HUES64 (cell line): Measurements from ENCODE around the gene DBET.
"Not testable (repeated sequence)": the region's sequence is repeated elsewhere in the genome, so short reads cannot be mapped to it uniquely, and the experiment has no call there.

Experiments
- H3K27ac ChIP-seq: 2 replicates; pipeline ENCODE4 v1.7.0; 2013; ENCODE audit warnings: low read depth, low read length, inconsistent platforms
- H3K27me3 ChIP-seq: 2 replicates; pipeline ENCODE4 v1.6.1; 2013; ENCODE audit warnings: mild to moderate bottlenecking, low read length; ENCODE audit not compliant: insufficient read depth
- H3K36me3 ChIP-seq: 2 replicates; pipeline ENCODE4 v1.6.1; 2013; ENCODE audit warnings: mild to moderate bottlenecking, low read length; ENCODE audit not compliant: insufficient read depth
- H3K4me1 ChIP-seq: 2 replicates; pipeline ENCODE4 v1.6.1; 2013; ENCODE audit warnings: mild to moderate bottlenecking, low read length, moderate library complexity; ENCODE audit not compliant: insufficient read depth
- H3K4me3 ChIP-seq: 2 replicates; pipeline ENCODE4 v1.5.1; 2013; ENCODE audit warnings: mild to moderate bottlenecking, low read length, moderate library complexity
- H3K9ac ChIP-seq: 2 replicates; pipeline ENCODE4 v1.6.1; 2013; ENCODE audit warnings: mild to moderate bottlenecking, low read depth, low read length
- H3K9me3 ChIP-seq: 2 replicates; pipeline ENCODE4 v1.6.1; 2013; ENCODE audit warnings: low read depth, low read length; ENCODE audit not compliant: insufficient read depth
- WGBS: fragments of 150-250, 120-280 bp; methylation state at CpG from one replicate; pipeline ENCODE4 v1.1.7; 2013; ENCODE audit warnings: missing lambda C conversion rate; 5-methylcytosine and 5-hydroxymethylcytosine counted together

Gene DBET

DNA sequence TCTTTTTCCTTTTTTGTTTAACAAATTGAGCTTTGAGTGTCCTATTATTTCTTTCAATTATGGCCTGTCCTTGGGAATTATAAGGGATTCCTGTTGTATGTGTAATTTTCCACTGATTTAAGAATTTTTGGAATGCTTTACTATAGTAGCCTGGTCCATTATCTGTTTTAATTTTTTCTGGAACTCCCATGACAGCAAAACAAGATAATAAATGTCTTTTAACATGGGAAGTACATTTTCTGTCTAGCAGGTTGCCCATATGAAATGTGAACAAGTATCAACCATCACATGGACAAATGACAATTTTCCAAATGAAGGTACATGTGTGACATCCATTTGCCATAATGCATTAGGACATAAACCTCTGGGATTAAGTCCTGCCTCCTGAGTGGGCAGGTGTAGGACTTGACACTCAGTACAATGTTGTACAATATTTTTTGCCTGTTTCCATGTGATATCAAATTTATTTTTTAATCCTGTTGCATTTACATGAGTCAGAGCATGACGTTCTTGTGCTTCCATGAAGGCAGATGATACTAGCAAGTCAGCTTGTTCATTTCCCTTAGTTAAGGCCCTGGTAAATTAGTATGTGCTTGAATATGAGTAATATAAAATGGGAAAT is 45.2 kb downstream of the DBET start:
- WGBS, result 49% methylated on average over 1 of the region's 1 CpG
- H3K36me3 ChIP-seq, H3K9ac ChIP-seq, H3K27ac ChIP-seq, H3K4me1 ChIP-seq, H3K27me3 ChIP-seq: not testable (repeated sequence)
- H3K9me3 ChIP-seq, result peaks cover 71% of the 10 kb centered on the region
- peak overlapping the region; percentile 24; the same call in 1 of the 2 replicates for H3K4me3 ChIP-seq

DNA sequence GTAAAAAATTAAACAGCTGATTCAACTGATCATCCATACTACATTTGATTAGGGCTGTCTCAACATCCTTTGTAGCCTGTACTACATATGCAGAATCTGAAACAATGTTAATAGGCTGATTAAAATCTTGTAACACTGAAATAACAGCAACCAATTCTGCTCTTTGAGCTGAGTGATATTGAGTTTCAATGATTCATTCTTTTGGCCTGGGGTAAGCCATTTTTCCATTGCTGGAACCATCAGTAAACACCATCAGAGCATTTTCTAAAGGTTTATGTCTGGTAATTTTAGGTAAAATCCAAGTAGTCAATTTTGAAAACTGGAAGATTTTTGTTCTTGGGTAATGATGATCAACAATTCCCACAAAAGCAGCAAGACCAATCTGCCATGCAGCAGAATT is 45.7 kb downstream of the DBET start:
- peak overlapping the region; percentile 24; the same call in 1 of the 2 replicates for H3K4me3 ChIP-seq
- not testable (repeated sequence) for H3K27me3 ChIP-seq, H3K36me3 ChIP-seq, H3K27ac ChIP-seq, H3K9ac ChIP-seq, H3K4me1 ChIP-seq
- peaks cover 73% of the 10 kb centered on the region for H3K9me3 ChIP-seq

DNA sequence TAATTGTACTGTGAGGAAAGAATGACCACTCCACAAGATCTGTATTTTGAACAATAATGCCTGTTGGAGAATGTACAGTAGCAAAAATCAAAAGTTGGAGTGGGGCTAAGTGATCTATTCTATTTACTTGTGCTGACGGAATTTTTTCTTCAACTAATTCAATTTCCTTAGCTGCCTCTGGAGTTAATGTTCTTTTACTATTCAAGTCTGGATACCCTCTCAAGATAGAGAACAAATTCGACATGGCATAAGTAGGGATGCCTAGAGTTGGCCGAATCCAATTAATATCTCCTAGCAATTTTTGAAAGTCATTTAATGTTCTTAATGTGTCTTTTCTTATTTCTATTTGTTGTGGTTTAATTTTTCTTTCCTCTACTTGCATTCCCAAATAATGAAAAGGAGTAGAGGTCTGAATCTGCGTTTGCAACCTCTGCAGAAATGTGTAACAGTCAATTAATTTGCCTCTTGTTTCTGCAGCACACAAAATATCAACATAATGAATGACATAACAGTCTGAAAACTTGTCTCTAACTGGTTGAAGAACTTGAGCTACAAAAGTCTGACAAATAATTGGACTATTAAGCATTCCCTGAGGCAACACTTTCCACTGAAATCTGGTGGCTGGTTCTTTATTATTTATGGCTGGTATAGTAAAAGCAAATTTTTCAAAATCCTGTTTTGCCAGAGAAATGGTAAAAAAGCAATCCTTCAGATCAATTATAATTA is 46.4 kb downstream of the DBET start:
- WGBS, result 69% methylated on average over 4 of the region's 4 CpGs
- not testable (repeated sequence) for H3K9ac ChIP-seq, H3K27ac ChIP-seq, H3K4me3 ChIP-seq, H3K4me1 ChIP-seq, H3K27me3 ChIP-seq, H3K36me3 ChIP-seq
- peaks cover 73% of the 10 kb centered on the region for H3K9me3 ChIP-seq

DNA sequence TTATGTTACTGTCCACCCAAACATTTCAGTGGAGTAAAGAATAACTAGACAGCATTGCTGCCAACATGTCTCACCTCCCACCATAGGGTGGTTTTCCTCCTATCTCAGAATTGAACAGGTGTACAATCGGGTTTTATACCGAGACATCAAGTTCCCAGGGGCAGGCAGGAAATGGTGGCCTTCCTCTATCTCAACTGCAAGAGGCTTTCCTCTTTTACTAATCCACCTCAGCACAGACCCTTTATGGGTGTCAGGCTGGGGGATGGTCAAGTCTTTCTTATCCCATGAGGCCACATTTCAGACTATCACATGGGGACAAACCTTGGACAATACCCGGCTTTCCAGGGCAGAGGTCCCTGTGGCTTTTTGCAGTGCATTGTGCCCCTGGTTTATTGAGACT is 48.6 kb downstream of the DBET start:
- WGBS, result 79% methylated on average over 2 of the region's 3 CpGs
- not testable (repeated sequence) for H3K36me3 ChIP-seq, H3K4me1 ChIP-seq, H3K27me3 ChIP-seq, H3K9ac ChIP-seq, H3K27ac ChIP-seq, H3K4me3 ChIP-seq
- peaks cover 54% of the 10 kb centered on the region for H3K9me3 ChIP-seq

DNA sequence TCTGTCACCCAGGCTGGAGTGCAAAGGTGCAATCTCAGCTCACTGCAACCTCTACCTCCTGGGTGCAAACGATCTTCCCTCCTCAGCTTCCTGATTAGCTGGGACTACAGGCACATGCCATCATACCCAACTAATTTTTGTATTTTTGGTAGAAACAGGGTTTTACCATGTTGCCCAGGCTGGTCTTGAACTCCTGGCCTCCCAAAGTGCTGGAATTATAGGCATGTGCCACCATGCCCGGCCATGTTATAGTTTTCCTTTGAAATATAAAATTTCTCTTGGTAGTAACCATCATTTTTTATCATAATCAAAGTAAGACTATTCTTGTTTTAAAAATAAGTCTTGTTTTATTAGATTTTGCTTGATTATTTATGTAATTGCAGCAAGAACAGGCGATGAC is 50.7 kb downstream of the DBET start:
- not testable (repeated sequence) for H3K27ac ChIP-seq, H3K9ac ChIP-seq, H3K4me1 ChIP-seq, H3K36me3 ChIP-seq, H3K4me3 ChIP-seq, H3K27me3 ChIP-seq
- WGBS, result 68% methylated on average over 3 of the region's 3 CpGs
- peaks cover 38% of the 10 kb centered on the region for H3K9me3 ChIP-seq
